ENCODE results near the gene HTR1D.

GRCh38 chr1:23210963-23211362, 6.3 kb downstream of the HTR1D start:
- TF ChIP-seq, protein P1, sequence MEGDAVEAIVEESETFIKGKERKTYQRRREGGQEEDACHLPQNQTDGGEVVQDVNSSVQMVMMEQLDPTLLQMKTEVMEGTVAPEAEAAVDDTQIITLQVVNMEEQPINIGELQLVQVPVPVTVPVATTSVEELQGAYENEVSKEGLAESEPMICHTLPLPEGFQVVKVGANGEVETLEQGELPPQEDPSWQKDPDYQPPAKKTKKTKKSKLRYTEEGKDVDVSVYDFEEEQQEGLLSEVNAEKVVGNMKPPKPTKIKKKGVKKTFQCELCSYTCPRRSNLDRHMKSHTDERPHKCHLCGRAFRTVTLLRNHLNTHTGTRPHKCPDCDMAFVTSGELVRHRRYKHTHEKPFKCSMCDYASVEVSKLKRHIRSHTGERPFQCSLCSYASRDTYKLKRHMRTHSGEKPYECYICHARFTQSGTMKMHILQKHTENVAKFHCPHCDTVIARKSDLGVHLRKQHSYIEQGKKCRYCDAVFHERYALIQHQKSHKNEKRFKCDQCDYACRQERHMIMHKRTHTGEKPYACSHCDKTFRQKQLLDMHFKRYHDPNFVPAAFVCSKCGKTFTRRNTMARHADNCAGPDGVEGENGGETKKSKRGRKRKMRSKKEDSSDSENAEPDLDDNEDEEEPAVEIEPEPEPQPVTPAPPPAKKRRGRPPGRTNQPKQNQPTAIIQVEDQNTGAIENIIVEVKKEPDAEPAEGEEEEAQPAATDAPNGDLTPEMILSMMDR (IDR thresholded peaks at IDR 0.05; ENCODE audit: low read depth, low read length, missing input control): no peak
- TF ChIP-seq SP1 (IDR thresholded peaks at IDR 0.05) (no peak), RXRA (IDR thresholded peaks at IDR 0.05) (no peak), MAX (IDR thresholded peaks at IDR 0.05) (no peak)
- TF ChIP-seq, protein P2, sequence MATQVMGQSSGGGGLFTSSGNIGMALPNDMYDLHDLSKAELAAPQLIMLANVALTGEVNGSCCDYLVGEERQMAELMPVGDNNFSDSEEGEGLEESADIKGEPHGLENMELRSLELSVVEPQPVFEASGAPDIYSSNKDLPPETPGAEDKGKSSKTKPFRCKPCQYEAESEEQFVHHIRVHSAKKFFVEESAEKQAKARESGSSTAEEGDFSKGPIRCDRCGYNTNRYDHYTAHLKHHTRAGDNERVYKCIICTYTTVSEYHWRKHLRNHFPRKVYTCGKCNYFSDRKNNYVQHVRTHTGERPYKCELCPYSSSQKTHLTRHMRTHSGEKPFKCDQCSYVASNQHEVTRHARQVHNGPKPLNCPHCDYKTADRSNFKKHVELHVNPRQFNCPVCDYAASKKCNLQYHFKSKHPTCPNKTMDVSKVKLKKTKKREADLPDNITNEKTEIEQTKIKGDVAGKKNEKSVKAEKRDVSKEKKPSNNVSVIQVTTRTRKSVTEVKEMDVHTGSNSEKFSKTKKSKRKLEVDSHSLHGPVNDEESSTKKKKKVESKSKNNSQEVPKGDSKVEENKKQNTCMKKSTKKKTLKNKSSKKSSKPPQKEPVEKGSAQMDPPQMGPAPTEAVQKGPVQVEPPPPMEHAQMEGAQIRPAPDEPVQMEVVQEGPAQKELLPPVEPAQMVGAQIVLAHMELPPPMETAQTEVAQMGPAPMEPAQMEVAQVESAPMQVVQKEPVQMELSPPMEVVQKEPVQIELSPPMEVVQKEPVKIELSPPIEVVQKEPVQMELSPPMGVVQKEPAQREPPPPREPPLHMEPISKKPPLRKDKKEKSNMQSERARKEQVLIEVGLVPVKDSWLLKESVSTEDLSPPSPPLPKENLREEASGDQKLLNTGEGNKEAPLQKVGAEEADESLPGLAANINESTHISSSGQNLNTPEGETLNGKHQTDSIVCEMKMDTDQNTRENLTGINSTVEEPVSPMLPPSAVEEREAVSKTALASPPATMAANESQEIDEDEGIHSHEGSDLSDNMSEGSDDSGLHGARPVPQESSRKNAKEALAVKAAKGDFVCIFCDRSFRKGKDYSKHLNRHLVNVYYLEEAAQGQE (IDR thresholded peaks at IDR 0.05): no peak
